LHCN-M2 (cell line): ENCODE measurements around the gene SMOC1. TPM values are rescaled to one million over a fixed set of nuclear protein-coding genes. Genes with fewer than 3 reads are reported as not detected.
A peak's percentile ranks its signal among the peaks of the same experiment; 100 is the strongest.
"Not testable (repeated sequence)": the region's sequence is repeated elsewhere in the genome, so short reads cannot be mapped to it uniquely, and the experiment has no call there.

Experiments used
- DNase-seq: peaks from one replicate; pipeline ENCODE4 v3.0.0-alpha.2; 2012; ENCODE audit warnings: low read depth
- total RNA-seq: library from RNA; depleted of rRNA; stranded (reverse); fragments of >200 nt; gene quantifications from 2 replicates; pipeline ENCODE4 v1.2.3, GENCODE V29; 2014

SMOC1 gene
- total RNA-seq, 1 experiment from 2014 or later = 0.06 TPM

DNA sequence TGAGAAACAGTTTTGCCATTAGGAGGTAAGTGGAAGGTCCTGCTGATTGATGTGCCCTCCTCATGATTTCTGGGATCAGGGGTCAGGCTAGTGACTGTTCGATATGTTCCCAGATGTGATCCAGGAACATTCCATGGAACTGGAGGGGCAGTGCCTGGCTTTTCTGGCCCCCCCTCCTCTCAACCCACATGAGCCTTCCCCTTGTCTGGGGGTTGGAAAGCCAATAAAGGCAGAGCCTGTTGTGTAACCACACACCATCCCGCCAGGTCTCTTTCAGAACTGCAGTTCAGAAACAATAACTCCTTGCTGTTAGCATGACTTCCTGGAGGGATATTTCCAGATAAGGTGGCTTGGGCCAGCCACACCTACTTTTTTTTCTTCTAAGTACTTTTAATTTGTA is 17.8 kb downstream of the SMOC1 start:
- no peak for DNase-seq

DNA sequence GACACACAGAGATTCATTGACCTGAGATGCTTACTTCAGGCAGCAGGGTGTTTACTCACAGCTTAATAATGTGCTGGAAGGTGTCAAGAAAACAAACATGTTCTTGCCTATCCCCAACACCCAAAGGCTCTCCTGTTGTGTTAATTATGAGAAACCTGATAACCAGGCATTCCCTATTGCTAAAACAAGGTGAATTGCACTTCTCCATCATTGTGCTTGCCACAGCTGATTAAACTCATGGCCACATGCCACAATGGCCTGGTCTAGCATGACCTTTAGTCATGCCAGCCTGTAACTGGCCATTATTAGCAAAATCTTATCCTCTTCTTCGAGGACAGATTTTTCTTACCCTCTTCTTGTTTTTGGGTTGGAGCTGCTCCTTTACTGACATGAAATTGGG is 21.4 kb downstream of the SMOC1 start:
- DNase-seq = no peak

DNA sequence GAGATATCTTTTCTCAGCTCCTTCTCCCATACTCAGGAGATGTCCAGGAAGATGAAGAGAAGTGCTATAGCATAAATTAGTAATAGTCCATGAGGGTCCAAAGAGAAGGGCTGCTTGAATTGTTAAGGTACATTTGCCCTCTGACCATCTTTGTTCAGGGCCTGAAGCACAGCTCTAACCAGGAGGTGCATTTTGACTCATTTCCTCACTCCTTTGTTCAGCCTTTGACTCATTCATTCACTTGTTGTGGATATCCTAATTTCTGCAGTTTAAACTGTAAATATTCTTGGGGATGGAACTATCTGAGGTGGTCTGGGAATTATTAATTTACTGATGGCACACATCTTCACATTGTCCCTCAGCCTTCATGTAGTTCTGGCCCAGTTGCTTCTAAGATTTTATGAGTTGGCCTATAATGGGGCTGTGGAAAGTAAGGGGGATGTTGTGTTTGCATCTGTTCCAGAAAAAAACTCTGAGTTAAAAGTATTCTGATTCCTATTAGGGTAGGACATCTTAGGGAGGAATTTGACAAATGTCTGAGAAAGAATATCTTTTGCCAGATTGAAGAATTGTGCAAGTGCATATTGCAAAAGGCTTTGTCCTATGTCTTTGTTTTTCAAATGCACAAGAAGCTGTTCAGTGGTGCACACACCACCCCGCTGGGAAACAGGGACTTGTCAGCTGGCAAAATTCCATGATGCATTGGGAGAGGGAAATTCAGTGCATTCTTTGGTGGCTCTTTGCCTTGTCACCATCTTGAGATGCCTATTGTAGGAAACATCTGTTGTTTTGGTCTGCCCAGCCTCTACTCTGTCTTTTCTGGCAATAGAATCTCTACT is 22.1 kb downstream of the SMOC1 start:
- DNase-seq = peak; percentile 38

DNA sequence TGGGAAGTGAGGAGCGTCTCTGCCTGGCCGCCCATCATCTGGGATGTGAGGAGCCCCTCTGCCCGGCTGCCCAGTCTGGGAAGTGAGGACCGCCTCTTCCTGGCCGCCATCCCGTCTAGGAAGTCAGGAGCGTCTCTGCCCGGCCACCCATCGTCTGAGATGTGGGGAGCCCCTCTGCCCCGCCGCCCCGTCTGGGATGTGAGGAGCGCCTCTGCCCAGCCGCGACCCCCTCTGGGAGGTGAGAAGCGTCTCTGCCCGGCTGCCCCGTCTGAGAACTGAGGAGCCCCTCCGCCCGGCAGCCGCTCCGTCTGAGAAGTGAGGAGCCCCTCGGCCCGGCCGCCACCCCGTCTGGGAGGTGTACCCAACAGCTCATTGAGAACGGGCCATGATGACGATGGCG is 23.8 kb downstream of the SMOC1 start:
- DNase-seq = not testable (repeated sequence)

DNA sequence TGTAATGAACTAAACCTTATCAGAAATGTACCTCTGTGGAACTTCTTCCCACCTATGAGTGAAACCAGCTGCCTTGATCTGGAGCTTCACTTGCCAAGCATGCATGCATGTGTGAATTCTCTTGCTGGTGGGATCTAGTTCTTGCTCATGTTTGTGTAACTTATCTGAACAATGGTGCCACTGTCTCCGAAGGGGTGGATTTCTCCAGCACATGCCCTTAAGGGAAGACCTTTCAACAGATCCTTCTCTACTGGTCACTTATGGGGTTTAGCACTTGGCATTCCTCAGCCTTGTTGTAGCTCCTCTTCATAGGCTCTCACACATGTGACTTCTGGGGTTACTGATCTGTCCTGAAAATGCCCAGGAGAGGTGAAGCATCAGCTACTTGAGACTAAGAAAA is 25.0 kb downstream of the SMOC1 start:
- DNase-seq = no peak

DNA sequence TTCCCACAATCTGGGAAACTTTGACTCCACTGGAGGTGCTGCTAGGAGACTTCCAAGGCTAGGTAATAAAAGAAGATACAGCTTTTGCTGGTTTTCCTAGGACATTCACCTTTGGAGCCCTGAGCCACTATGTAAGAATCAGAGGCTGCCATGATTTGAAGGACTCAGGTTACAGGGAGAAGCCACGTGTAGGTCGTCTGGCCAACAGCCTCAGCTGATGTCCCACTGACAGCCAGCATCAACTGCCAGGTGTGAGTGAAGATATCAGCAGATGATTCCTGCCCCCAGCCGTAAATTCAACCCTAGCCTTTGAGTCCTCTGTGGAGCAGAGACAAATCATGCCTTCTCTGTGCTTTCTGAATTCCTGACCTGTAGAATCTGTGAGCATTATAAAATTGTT is 27.0 kb downstream of the SMOC1 start:
- no peak for DNase-seq

DNA sequence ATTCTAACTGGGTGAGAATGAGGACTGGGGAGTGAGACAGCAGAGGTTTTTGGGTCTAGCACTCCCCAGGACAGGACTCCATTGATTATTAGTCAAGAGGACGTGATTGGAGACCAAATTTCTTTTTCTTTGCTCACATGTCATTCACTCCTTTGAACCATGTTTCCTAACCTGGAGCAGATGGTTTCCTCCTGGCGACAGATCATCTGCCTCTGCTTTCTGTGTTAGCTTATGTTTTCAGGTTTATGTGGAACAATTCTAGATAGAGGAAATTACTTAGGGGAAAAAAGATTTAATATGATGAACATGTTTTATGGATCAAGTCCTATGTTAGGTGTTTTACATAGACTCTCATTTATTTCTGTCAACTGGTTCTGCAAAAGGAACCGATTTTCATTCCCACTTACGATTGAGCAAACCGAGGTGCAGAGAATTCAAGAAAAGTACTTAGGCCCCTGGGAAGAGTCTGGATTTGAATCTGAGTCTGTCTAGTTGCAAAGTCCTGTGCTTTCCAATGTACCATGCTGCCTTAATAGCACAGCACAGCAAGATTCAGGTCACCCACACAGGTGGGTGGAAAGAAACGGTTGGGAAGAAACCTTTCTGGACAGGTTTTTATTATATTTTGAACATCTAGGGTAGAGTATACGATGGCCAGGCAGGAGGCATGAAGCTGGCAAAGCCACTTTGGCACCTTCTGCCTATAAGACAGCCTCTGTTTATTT is 30.8 kb downstream of the SMOC1 start:
- DNase-seq = no peak

DNA sequence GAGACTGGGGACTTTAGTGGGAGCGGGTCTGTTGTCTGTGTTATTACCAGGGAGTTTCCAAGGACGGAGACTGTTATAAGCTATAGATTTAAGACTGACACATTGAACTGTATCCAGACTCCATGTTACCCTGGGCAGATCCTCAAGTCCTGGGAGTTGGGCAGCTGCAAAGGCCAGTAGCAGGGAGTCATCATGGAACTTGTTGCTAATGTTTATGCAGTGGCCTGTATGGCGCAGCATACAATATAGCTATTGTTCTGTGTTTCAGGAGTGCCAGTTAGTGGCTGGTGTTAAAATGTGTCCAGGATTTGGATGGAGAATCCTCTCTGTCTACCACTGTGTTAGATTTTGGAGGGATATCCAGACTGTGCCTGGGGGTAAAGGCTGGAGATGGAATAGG is 31.7 kb downstream of the SMOC1 start:
- no peak for DNase-seq

DNA sequence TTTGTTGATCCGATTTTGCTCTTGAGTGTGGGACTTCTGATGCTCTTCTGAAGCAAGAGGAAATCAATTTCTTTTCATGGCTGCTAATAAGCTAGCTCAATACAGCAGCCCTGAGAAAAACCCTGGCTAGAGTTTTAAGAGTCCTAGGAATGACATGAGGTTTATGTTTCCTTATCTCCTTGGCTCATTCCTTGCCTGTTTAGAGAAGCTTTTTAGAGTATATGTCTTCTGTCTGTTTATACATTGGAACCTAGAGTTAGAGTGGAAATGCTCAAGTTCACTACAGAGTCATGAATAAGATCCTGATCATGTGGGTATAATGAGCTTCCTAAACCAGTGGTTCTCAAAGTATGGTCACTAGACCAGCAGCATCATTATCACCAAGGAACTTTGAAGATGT is 34.5 kb downstream of the SMOC1 start:
- no peak for DNase-seq

DNA sequence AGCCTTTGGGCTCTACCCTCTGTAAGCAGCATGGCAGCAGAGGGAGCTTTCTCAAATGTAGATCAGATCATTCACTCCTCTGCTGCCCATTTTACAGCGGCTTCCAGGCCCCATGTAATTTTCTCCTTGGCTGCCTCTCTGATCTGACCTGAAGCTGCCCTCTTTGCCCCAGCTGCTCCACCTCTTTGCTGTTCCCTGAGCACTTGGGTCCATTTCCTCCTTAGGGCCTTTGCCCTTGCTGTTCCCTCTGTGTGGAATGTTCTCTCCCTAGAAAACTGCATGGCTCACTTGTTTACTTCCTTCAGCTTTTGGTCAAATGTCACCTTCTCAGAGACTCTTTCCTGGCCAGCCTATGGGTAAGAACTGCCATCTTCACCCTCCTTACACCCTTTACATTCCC is 37.2 kb downstream of the SMOC1 start:
- DNase-seq = no peak

DNA sequence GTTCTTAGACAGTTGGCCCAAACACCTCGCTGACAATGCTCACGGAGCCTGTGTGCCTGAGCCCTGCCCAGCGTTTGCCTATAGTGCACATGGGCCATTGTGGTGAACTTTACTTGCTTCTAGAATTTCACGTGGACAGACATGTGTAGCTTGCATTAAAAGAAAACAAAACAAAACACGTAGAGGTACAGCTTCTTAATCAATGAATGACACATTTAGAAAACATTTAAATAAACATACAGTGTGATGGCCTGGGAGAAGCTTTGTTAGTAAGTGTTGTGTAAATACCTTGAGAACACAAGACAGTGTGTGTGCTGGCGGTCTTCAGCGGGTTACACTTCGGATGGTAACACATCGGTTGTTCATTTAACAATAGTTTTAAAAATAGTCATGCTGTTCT is 38.1 kb downstream of the SMOC1 start:
- DNase-seq = no peak

DNA sequence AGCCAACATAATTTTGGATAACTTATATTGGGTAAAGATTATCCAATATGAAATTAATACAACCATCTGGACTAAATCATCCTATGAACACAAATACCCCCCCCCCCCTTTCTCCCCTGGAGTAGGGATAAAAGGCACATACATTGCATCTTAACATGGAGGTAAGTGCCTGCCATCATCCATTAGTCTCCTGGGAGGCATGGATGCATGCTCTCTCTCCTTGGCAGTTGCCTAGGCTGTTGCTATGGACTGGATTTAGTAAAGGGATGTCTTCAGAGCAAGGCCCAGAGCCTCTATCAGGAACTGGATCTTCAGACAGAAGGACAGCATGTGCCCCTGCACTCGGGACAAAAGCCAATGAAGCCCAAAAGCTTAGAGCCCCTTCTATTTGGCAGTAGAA is 40.6 kb downstream of the SMOC1 start:
- DNase-seq = no peak

DNA sequence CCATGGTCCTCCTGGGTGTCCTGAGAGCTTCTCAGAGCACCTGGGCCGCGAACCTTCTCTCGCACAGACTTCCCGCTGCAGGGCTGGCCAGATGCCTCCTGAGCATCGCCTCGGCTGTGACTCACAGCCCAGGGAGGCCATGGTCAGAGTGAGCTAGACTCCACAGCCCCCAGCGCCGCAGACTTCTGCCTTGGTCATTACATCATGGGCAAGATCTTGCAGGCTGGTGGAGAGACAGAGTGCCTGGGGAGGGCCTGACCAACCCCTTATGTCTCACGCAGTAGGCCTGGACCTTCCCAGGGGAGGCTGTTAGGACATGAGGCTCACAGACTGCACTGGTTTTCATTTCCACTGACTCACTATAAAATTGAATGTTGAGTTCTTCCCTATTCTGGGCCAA is 41.8 kb downstream of the SMOC1 start:
- peak; percentile 80 for DNase-seq

DNA sequence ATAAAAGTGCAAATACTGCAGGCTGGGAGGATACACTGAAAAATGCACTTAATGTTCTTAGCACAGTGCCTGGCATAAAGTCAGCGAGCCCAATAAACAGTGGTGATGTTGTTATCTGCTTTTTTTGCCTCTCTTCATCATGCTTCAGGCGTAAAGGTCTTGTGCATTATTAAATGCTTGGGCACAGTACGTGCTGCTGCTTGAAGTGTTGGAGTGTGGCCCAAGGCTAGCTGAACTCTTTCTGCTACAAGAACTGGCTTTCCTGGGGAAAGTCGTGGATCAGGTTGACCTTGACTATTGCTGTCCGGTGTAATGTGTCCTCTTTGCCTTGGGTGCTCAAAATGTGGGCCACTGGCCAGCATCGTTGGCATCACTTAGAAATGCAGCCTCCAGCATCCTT is 43.0 kb downstream of the SMOC1 start:
- DNase-seq = no peak

DNA sequence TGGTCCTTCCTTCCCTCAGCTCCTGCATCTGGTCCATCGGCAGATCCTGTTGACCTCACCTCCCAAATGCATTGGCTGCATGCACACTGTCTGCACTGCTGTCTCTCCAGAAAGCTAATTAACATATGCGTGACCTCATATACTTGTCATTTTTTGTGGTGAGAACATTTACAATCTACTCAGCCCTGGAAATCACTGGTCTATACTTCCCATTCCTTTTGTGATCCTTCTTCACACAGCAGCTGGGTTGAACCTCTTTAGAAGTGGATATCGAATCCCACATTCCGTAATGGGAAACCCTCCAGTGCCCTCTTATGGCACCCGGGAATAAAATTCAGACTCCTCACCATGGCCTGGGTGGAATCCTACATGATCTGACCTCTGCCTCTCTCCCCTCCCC is 45.0 kb downstream of the SMOC1 start:
- DNase-seq = peak; percentile 22

DNA sequence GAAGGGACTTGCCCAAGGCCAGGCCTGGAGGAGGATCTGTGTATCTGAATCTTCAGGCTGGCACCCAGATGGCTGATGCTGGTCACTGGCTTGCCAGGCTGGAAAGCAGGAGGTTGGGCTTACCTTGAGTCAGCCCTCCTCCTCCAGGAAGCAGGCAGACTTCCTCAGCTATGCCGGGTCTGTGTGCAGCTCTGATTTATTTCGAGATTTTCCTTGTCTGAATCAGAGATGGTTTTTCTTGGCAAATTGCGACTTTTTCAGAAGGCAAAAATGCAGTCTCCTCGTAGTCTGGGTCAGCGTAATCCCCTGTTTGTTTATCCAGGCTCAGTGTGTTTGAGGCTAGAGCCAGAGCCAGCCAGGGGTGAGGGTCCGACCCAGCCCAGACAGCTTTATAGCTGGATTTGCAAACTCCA is 48.9 kb downstream of the SMOC1 start:
- DNase-seq = no peak

DNA sequence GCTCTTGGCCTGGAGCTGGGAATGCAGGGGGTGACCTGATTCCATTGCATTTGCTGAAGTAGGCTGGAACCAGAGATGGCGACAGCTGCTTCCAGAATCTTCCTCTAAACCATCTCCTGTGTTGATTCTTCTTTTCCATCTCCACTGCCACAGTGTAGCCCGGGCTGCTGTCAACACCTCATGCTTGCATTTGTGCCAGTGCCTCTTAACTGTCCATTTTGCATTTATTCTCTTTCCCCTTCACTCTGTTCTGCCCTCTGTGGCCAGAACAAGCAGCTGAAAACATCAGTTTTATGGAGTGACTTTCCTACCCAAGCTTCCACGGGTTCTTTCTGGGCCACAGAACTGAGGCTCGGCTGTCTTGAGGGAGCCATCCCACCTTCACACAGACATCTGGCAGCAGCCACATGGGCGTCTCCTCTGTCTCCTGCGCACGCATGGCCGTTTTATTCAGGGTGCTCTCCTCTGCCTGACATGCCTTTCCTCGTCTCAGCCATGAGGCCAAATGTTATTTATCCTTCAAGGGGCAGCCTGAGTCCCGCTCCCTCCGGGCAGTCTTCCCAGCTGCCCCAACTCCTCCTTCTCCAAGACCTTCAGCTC is 51.7 kb downstream of the SMOC1 start:
- no peak for DNase-seq

DNA sequence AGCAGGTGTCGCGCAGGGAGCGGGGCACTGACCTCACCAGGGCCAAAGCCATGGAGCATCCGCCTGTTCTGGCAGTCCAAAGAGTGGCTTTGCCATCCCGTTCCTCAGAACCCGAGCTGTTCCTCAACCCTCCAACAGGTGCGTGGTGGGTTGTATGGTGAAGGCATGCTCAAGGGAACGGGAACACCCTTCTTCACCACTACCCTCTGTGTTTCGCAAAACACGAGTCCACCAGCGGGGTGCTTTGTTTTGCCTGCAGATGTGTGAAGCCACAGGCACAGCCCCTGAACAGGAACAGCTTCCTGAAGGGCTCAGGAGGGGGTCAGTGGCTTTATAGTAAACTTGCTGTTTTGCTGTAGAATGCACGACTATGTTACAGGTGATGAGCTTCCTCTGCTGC is 52.7 kb downstream of the SMOC1 start:
- no peak for DNase-seq

DNA sequence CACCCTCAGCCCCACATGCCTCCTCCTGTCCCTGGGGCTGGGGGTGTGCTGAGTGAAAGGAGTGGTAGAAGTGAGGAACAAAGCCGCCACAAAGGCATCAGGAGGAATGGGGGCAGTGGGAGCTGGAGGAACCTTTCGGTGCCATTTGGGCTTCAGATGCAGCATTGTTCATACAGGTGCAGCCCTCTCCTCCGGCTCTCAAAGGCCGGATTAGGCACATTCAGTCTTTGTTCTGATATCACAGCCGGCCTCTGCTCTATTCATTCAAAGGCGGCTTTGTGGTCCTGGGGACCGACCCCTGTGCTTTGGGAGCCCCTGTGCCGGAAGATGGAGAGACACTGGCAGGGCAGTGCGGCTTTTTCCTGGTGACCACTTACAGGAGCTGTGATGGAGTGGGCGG is 53.2 kb downstream of the SMOC1 start:
- no peak for DNase-seq

DNA sequence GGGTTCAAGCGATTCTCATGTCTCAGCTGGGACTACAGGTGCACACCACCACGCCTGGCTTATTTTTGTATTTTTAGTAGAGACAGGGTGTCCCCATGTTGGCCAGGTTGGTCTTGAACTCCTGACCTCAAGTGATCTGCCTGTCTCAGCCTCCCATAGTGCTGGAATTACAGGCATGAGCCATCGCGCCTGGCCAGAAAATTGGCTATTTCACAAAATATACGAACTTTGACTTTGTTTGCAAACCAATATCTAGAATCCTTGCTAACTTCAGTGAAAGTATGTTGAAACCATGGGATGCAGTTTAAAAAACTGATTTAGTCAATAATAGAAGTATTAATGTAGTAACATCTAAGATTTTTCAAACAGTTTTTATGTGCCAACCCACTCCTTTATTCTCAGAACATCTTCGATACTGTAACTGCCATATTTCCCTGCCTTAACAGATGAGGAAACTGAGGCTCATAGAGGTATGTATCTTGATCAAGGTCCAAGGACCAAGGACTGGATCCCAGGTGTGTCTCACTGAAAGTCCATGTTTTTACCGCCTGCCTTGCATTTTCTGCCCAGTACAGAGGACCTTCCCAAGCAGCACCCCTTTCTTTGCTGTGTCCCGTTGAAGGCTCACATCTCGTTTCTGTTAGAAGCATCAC is 54.5 kb downstream of the SMOC1 start:
- DNase-seq = no peak

DNA sequence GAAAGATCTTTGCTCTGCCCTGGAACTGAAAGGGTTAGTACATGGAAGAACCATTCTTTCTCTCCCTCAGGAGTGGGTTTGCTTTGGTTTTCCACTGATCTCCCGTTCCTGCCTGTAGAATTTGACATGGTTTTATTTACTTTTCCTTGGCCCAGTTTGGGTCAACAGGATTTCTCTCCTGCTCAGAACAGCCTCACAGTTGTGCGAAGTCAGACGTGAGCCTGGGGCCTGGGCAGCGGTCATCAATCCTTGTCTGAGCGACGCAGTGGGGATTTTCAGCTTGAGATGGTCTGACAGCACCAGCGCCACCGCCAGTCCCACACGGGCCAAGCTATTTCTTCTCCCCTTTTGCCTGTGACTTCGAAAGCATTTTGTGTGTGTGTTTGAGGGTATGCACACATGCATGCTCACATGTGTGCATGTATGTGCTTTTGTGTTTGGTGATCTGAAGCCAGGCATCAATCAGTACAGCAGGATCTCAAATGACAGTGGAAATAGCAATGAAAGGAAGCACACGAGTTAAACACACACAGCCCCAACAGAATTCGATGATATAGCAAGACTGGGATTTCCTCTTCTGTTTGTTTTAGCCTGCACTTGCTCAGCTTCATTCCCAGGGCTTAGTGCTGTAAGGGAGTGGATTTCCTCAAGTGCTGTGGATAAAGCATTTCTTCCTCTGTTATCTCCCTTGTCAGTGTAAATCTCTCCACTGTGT is 58.3 kb downstream of the SMOC1 start:
- no peak for DNase-seq

DNA sequence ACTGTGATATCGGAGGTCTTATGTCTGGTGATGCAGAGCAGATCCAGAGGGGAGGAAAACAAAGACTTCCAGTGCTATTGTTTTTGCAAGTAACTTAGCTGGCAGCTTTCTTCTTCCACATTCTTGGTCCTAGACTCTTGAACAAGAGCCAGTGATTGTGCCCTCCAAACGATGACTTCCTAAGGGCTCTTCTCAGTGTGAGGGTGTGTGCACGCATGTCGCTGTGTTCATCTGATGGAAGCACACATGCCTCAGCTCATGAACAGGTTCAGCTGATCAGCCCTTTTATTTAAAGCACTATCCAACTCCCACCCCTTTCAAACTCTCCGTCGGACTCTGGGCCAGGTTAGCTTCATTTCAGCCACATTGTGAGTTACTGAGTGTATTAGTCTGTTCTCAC is 59.5 kb downstream of the SMOC1 start:
- no peak for DNase-seq
